ENCODE measurements around the gene CD8A.

Gene CD8A

DNA sequence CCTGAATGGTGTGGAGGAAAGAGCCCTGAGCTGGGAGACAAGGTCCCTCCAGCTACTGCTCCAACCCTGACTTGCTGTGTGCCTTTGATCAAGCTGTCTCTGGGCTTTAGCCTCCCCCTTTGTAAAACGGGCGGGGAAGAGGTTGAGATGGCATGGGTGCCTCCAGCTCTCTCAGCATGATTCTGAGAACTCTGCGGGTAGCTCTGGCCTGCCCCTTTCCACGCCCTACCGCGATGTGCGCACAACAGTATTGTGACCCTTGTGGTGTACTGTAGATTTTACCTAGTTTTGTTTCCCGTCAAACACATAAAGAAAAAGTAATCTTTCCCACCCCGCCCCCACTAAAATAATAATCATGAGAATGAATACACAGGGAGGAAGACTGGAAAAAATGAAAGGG is 5.3 kb downstream of the CD8A start:
- H3K4me3 ChIP-seq (replicated peaks; ENCODE audit: low read depth, low read length), result no peak overlapping the region
- no peak for DNase-seq (ENCODE audit: low read depth)
- TF ChIP-seq, protein P1, sequence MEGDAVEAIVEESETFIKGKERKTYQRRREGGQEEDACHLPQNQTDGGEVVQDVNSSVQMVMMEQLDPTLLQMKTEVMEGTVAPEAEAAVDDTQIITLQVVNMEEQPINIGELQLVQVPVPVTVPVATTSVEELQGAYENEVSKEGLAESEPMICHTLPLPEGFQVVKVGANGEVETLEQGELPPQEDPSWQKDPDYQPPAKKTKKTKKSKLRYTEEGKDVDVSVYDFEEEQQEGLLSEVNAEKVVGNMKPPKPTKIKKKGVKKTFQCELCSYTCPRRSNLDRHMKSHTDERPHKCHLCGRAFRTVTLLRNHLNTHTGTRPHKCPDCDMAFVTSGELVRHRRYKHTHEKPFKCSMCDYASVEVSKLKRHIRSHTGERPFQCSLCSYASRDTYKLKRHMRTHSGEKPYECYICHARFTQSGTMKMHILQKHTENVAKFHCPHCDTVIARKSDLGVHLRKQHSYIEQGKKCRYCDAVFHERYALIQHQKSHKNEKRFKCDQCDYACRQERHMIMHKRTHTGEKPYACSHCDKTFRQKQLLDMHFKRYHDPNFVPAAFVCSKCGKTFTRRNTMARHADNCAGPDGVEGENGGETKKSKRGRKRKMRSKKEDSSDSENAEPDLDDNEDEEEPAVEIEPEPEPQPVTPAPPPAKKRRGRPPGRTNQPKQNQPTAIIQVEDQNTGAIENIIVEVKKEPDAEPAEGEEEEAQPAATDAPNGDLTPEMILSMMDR (IDR thresholded peaks at IDR 0.05; ENCODE audit: low read length, missing control alignments), result no peak

DNA sequence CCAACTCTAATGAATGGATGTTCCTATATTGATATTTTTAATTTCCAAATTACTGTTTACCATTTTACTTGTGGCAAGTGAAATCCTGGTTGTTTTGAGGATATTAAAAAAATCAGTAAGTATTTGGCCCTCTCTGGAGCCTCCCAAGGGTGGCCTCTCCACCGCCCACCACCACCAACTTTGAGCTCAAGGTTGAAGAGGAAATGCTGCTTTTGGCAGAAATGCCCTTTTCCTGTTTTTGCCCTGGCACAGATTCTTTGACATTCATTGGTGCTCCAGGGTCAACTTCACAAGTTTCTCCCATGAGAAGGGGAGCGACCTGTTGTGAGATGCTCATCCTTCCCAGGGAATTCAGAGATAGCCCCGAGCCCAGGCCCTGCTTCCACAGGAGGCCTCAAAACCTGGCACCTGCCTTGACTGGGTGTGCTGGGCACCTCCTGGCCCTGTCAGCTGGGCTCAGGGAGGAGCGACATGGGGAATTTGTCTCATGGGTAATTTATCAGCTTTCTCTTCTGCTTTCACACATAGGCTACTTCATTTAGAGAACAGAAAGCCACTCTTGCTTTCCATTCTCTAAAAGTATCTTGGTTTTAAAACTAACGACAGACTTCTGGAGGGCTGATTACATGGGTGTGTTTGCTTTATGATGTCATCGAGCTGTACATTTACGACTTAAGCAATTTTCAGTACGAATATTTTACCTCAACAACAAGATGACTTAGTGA is 6.9 kb downstream of the CD8A start:
- no peak for DNase-seq (ENCODE audit: low read depth)
- TF ChIP-seq, protein P1 (IDR thresholded peaks at IDR 0.05; ENCODE audit: low read length, missing control alignments), result no peak

DNA sequence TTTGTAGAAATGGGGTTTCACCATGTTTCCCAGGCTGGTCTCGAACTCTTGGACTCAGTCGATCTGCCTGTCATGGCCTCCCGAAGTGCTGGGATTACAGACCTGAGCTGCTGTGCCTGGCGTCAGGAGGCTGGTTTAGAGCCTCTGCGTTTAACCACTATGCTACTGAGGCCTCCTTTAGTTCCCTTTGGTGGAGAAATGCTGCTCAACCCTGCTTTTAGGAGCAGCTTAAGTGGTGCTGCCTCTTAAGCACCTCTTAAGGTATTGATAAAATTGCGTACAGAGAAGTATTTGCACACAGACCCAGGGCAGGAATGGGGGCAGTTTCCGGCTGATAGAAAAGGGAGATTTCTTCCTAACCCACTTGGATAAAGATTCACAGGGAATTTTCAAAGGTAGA is 8.0 kb downstream of the CD8A start:
- H3K4me3 ChIP-seq (replicated peaks; ENCODE audit: low read depth, low read length), result no peak overlapping the region
- DNase-seq (ENCODE audit: low read depth), result no peak
- TF ChIP-seq, protein P1 (IDR thresholded peaks at IDR 0.05; ENCODE audit: low read length, missing control alignments), result no peak

More for the DNA sequence above, 6.9 kb downstream of the CD8A start:
- no peak overlapping the region for H3K4me3 ChIP-seq (replicated peaks; ENCODE audit: low read depth, low read length)

DNA sequence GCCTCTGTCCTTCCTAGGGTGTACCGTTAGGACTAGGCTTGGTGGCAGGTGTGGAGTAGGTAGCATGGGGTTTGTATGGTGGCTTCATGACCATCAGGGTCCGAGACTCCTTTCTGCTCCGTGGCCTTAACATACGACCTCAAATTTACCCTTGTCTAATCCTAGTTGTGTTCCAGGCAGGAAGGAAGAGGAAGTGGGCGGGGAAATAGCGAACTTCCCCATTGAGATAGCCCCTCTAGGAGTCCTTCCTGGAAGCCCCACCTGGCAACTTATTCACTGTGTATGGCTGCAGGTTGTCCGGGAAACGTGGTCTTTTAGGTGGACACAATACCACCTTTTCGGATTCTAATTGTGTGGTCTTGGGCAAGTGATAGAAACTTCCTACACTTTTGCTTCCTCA is 9.3 kb downstream of the CD8A start:
- no peak overlapping the region for H3K4me3 ChIP-seq (replicated peaks; ENCODE audit: low read depth, low read length)
- no peak for DNase-seq (ENCODE audit: low read depth)
- TF ChIP-seq, protein P1 (IDR thresholded peaks at IDR 0.05; ENCODE audit: low read length, missing control alignments), result no peak

DNA sequence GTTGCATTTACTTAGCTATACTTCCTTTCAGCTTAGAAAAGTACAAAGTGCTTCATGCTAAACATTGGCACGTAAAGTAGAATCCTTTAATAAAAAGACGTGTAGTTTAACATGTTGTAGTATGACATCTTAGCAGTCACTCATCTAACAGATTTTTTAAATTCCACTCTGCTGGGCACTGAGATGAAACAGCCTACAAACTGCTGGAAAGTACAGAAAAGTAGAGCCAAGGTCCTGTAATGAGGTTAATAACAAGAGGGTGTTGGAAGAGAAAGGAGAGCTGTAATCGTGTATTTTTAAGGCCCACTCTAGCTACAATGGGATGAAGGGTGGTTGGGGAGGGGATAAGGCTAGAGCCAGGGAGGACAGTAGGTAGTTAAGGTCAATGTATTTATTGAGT is 10.7 kb downstream of the CD8A start:
- DNase-seq (ENCODE audit: low read depth), result no peak
- TF ChIP-seq, protein P1 (IDR thresholded peaks at IDR 0.05; ENCODE audit: low read length, missing control alignments), result no peak

DNA sequence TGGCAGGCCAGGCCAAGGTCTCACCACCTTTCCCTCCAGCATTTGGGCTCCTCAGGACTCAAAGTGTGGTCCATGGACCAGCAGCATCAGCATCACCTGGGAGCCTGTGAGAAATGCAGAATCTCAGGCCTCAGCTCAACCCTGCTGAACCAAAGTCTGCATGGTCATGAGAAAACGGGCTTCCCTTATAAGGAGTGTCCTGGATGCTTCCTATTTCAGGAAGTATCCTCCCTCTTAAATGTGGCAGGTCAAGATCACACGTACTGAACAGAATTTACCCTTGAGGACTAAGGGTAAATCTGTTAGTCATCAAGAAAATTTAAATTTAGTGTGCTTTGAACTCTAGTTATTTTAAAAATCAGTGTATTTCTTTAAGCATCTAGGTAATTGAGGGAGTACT is 11.8 kb downstream of the CD8A start:
- no peak for DNase-seq (ENCODE audit: low read depth)
- H3K4me3 ChIP-seq (replicated peaks; ENCODE audit: low read depth, low read length), result no peak overlapping the region
- TF ChIP-seq, protein P1 (IDR thresholded peaks at IDR 0.05; ENCODE audit: low read length, missing control alignments), result no peak

More for the DNA sequence above, 10.7 kb downstream of the CD8A start:
- no peak overlapping the region for H3K4me3 ChIP-seq (replicated peaks; ENCODE audit: low read depth, low read length)

DNA sequence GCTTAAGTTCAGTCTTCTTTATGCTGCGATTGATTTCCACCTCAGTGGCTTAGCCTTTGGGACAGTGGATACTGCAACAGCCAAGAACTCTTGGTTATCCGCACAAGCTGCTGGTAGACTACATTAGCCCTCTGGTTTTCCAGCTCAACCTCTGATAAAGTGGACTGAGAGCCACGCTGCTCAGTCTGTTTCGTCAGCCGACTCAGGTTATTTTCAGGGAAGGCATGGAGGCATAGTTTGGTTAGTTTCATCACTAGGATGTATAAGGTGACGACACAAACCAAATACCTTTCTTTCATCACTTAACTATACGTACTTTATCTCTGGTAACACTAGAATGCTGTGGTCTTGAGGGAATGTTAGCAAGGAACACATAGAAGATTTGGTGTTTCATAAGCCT is 14.2 kb downstream of the CD8A start:
- TF ChIP-seq, protein P1 (IDR thresholded peaks at IDR 0.05; ENCODE audit: low read length, missing control alignments), result no peak
- DNase-seq (ENCODE audit: low read depth), result no peak
- H3K4me3 ChIP-seq (replicated peaks; ENCODE audit: low read depth, low read length), result no peak overlapping the region
